Measurements from ENCODE around the gene KIAA1328.
"Not testable (repeated sequence)": the region's sequence is repeated elsewhere in the genome, so short reads cannot be mapped to it uniquely, and the experiment has no call there.

The KIAA1328 gene

GRCh38 chr18:36888778-36889177, 59.9 kb downstream of the KIAA1328 start:
- no peak for DNase-seq

GRCh38 chr18:36889321-36889720, 60.4 kb downstream of the KIAA1328 start:
- no peak for DNase-seq

GRCh38 chr18:36889742-36890141, 60.8 kb downstream of the KIAA1328 start:
- no peak for DNase-seq

GRCh38 chr18:36890598-36890997, 61.7 kb downstream of the KIAA1328 start:
- no peak for DNase-seq

- DNase-seq: no peak
Observed at GRCh38 chr18:36893227-36893626, 64.3 kb downstream of the KIAA1328 start.

- no peak for DNase-seq
Observed at GRCh38 chr18:36895606-36896005, 66.7 kb downstream of the KIAA1328 start.

GRCh38 chr18:36897253-36897652, 68.3 kb downstream of the KIAA1328 start:
- DNase-seq: no peak

GRCh38 chr18:36899289-36899688, 70.4 kb downstream of the KIAA1328 start:
- DNase-seq: no peak

GRCh38 chr18:36900466-36900865, 71.5 kb downstream of the KIAA1328 start:
- no peak for DNase-seq

GRCh38 chr18:36901277-36901701, 72.4 kb downstream of the KIAA1328 start:
- no peak for DNase-seq

GRCh38 chr18:36903215-36903928, 74.4 kb downstream of the KIAA1328 start:
- DNase-seq: no peak

- no peak for DNase-seq
Observed at GRCh38 chr18:36905571-36905970, 76.6 kb downstream of the KIAA1328 start.

- DNase-seq: not testable (repeated sequence)
Observed at GRCh38 chr18:36909282-36909681, 80.4 kb downstream of the KIAA1328 start.

GRCh38 chr18:36912887-36913286, 84.0 kb downstream of the KIAA1328 start:
- DNase-seq: no peak

- DNase-seq: no peak
Observed at GRCh38 chr18:36917907-36918306, 89.0 kb downstream of the KIAA1328 start.

- DNase-seq: no peak
Observed at GRCh38 chr18:36929601-36930000, 100.7 kb downstream of the KIAA1328 start.

GRCh38 chr18:36931106-36931505, 102.2 kb downstream of the KIAA1328 start:
- DNase-seq: no peak

- no peak for DNase-seq
Observed at GRCh38 chr18:36933552-36933951, 104.6 kb downstream of the KIAA1328 start.

- DNase-seq: no peak
Observed at GRCh38 chr18:36934884-36935283, 106.0 kb downstream of the KIAA1328 start.

- DNase-seq: no peak
Observed at GRCh38 chr18:36942264-36942663, 113.3 kb downstream of the KIAA1328 start.

- DNase-seq: no peak
Observed at GRCh38 chr18:36947820-36948348, 119.0 kb downstream of the KIAA1328 start.

- DNase-seq: no peak
Observed at GRCh38 chr18:36950282-36950681, 121.4 kb downstream of the KIAA1328 start.

GRCh38 chr18:36950960-36951359, 122.0 kb downstream of the KIAA1328 start:
- DNase-seq: no peak

GRCh38 chr18:36953047-36953446, 124.1 kb downstream of the KIAA1328 start:
- no peak for DNase-seq

GRCh38 chr18:36960038-36960437, 131.1 kb downstream of the KIAA1328 start:
- DNase-seq: no peak
